Prostate gland (tissue), 2 donors: ENCODE measurements around the gene ASIC4.

ENCODE experiments used
- CTCF ChIP-seq, 4 experiments: fragments of 200-600 bp in 2 of 4; fragments of 450-650 bp in 2 of 4; sonication (generic) in 2 of 4; IDR thresholded peaks; 1 replicate in 3 of 4; 2 replicates in 1 of 4; pipeline ENCODE4 v1.5.1; 2016 to 2019; ENCODE audit warnings: antibody characterized with exemption in 4 of 4, mild to moderate bottlenecking in 2 of 4, moderate library complexity in 2 of 4
- POLR2A ChIP-seq: fragments of 450-650 bp; IDR thresholded peaks from one replicate; pipeline ENCODE4 v1.6.1; 2016; ENCODE audit warnings: antibody characterized with exemption, mild to moderate bottlenecking

DNA sequence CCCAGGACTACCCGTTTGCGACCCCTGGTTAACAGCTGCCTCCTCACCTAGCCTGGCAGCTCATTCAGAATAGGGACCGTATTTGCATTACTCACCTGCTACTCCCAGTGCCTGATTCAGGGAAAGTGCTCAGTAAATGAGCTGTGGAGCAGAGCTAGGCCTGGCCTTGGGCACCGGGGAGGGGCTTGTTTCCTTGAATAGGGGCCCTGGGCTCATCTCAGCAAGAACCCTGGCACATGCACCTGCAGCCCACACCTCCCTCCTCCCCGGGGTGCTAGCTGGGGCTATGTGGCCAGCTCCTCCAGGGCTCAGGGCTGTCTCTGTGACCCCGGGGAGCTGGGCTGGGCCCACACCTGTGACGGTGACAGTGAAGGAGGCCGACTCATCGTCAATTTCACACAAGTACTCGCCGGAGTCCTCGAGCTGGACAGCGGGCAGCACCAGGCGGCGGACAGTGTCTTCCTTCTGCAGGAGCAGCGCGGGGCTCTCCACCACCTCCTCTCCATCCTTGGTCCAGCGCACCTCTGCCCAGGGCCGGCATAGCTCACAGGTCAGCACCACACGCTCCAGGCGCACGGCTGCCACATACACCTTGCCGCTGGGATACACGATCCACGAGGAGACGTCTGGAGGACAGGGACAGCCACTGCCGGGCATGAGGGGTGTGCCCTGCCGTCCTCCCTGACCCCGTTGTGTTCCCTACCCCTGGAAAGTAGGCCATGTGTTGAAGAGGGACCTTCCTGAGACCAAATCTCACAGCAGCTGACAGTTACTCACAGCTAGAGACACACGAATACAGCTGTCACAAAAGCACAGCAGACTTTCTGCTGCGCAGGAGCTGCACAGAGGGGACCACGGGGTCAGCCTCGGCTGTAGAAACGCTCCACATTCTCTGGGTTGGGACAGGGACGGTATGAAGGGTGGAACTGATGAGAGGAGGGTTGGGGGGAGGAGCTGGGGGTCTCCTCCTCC lies 48.1 kb downstream of the ASIC4 start:
- no peak for TF ChIP-seq POLR2A
- no peak for TF ChIP-seq CTCF (IDR thresholded peaks at IDR 0.05)
